Heart right ventricle (tissue), 16 donors: Measurements from ENCODE around the gene FSTL3. TPM values are rescaled to one million over a fixed set of nuclear protein-coding genes. Genes with fewer than 3 reads are reported as not detected.

Experiments
- ATAC-seq, 8 donors: fragments of 200-7000 bp; cut with Tn5 transposase; one replicate each; pipeline ENCODE4 v1.9.1; 2020; ENCODE audit warnings: mild to moderate bottlenecking in 8 of 8, moderate library complexity in 8 of 8, moderate number of reproducible peaks in 1 of 8
- DNase-seq, 2 donors: peaks; one replicate each; pipeline ENCODE4 v3.0.0-alpha.2; 2020
- H3K27ac ChIP-seq, 10 donors: fragments of 200-600 bp; sonication (generic) in 2 of 10; one replicate each; pipeline versions ENCODE4 v1.5.0 to v1.8.0; 2020 to 2022; ENCODE audit warnings: mild to moderate bottlenecking in 3 of 10
- H3K27me3 ChIP-seq, 7 donors: fragments of 200-600 bp; one replicate each; pipeline ENCODE4 v1.8.0; 2021 to 2022; ENCODE audit warnings: mild to moderate bottlenecking in 2 of 7
- H3K36me3 ChIP-seq, 9 donors: fragments of 200-600 bp; sonication (generic) in 1 of 9; one replicate each; pipeline versions ENCODE4 v1.5.0 to v1.8.0; 2020 to 2022; ENCODE audit warnings: mild to moderate bottlenecking in 2 of 9
- H3K4me1 ChIP-seq, 9 donors: fragments of 200-600 bp; sonication (generic) in 1 of 9; one replicate each; pipeline versions ENCODE4 v1.5.0 to v1.8.0; 2020 to 2022; ENCODE audit warnings: mild to moderate bottlenecking in 4 of 9
- H3K4me3 ChIP-seq, 10 donors: fragments of 200-600 bp; sonication (generic) in 2 of 10; one replicate each; pipeline versions ENCODE4 v1.5.0 to v1.8.0; 2020 to 2022; ENCODE audit warnings: mild to moderate bottlenecking in 7 of 10, moderate library complexity in 2 of 10
- H3K9me3 ChIP-seq, 11 donors: fragments of 200-600 bp in 10 of 11; sonication (generic) in 2 of 11; one replicate each; pipeline versions ENCODE4 v1.5.0 to v1.8.0; 2013 to 2022; ENCODE audit warnings: mild to moderate bottlenecking in 2 of 11, control low read depth in 1 of 11, moderate library complexity in 1 of 11
- CTCF ChIP-seq, 9 donors: fragments of 200-600 bp; sonication (generic) in 2 of 9; IDR thresholded peaks; one replicate each; pipeline versions ENCODE4 v1.5.0 to v1.8.0; 2021 to 2022; ENCODE audit warnings: antibody characterized with exemption in 9 of 9, mild to moderate bottlenecking in 5 of 9, moderate library complexity in 1 of 9
- WGBS, 2 donors: extraction: QIAGEN DNeasy Blood & Tissue Kit; methylation state at CpG; one replicate each; pipeline ENCODE4 v1.1.7; 2013; ENCODE audit warnings: inconsistent platforms in 1 of 2; 5-methylcytosine and 5-hydroxymethylcytosine counted together
- intact Hi-C, 10 donors: fragments of 100-400 bp; cut with DNase I; formaldehyde crosslinking; loops; one replicate each; pipeline versions ENCODE4 v1.11.1 to v1.14.2; 2022
- polyA plus RNA-seq, 2 donors: library from polyadenylated mRNA; stranded (reverse); fragments of 200-250 nt; gene quantifications; one replicate each; pipeline ENCODE4 v1.2.3, GENCODE V29; 2013
- total RNA-seq, 10 donors: library from RNA; stranded (reverse); fragmentation: NEBNext Ultra II Directional in 3 of 10; extraction: Animal tissue kit (Norgen Biotek cat#: 25700) in 3 of 10; gene quantifications; one replicate each; pipeline versions ENCODE4 v1.2.1 to v1.2.4, GENCODE V29; 2021 to 2023
- donor health status: Arrhythmogenic right ventricular cardiomyopathy.
- donor health status: ischemic (EF 13 %, LVEDD 7.1; RV severe dilation, severe dysfunction).
- donor health status: healthy with polysubstance abuse.
- donor health status: DM: no; HTN: yes; CAD: no.
- donor health status: DM: no; HTN: no; CAD: no.
- donor health status: ischemic (EF 25% LVEDD 6.9; RV normal size, moderate dysfunction).
- donor health status: ischemic (EF 25% LVEDD 5.7; RV mildly dilated, moderate dysfunction).
- donor health status: healthy.
- donor health status: DM: yes; HTN: yes; CAD: no.
- donor health status: Ischemic cardiomyopathy.
- donor health status: ischemic (EF 35%, LVEDD 5.7; RV mildly dilated, moderate dysfunction).
- donor health status: nonischemic (EF 11% LVEDD 7.7; RV severe dilation, severe dysfunction).
- donor health status: DM: yes; HTN: yes; CAD: no.
- donor health status: PGD.
- donor health status: ischemic (EF 29% LVEDD 5.4; RV normal size, mild dysfunction).
- donor health status: nonischemic (EF 23%, LVEDD 6.1; RV moderate dilation, normal function).

The FSTL3 gene
- total and polyA plus RNA-seq, 12 donors, result 33.4 to 279 (median 84.7) TPM

DNA sequence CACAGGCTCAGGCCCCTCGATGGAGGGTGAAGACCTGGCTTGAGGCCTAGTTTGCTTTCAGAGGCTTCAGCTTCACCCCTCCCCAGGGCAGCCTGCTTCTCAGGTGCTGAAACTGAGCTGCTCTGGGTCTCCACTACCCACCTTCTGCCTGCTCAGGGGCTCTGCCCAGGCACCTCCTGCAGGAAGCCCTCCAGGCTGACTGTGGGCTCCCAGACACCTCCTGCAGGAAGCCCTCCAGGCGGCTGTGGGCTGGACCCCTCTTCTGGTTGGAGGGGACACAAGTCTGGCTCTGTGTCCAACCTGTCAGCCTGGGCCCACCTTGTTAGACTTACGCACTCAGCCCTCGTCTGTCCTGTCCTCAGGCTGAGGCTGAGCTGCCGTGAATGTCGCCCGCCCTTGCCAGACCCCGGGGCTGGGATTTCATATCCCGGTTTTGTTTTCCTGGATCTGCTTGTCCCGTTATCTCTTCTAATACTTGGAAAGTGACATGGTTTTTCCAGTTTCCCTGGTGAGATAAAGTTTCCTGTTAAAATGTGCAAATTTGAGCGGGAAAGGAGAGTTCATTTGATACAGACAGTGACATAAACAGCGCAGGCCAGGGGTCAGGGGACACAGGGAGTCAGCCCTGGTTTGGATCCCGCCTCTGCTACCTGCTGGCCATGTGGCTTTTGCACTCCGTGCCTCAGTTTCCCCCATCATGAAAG is 53.9 kb downstream of the FSTL3 start:
- Histone ChIP-seq H3K36me3 (peaks cover 0 to 27% (median 0%) of the 10 kb centered on the region in 9 donors), H3K27me3 (no peaks in the 10 kb centered on the region), H3K27ac (peak overlapping the region in 4 of 10 donors; percentile 21 to 46 (median 36)), H3K9me3 (no peaks in the 10 kb centered on the region), H3K4me3 (no peak overlapping the region), H3K4me1 (peaks cover 0 to 35% (median 14%) of the 10 kb centered on the region in 9 donors)
- intact Hi-C loops, result loop anchor here in 1 of 10 donors (10.0 kb wide), 1 partner anchor 135 kb away; no protein-coding TSS in a partner anchor
- ATAC-seq (no peak), DNase-seq (no peak)
- WGBS, 2 donors, result 62 to 70% methylated on average over 14 of the region's 14 CpGs
- TF ChIP-seq CTCF (IDR thresholded peaks at IDR 0.05), result no peak

DNA sequence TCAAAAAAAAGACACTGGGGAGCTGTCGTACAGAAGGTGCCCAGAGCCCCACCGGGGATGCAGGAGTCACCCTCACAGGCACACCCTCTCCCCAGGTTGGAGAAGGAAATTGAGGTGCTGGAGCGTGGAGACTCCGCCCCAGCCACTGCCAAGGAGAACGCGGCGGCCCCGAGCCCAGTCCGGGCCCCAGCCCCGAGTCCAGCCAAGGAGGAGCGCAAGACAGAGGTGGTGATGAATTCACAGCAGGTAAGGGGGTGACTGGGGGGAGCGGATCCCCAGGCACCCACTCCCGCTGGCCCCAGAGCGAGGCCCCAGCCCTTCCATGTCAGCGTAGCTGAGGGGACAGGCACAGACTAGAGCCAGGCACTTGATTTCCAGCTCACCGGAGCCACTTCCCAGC is 54.8 kb downstream of the FSTL3 start:
- Histone ChIP-seq H3K27ac (no peak overlapping the region), H3K36me3 (peaks cover 0 to 30% (median 0%) of the 10 kb centered on the region in 9 donors), H3K4me3 (no peak overlapping the region), H3K27me3 (no peaks in the 10 kb centered on the region), H3K9me3 (no peaks in the 10 kb centered on the region), H3K4me1 (peaks cover 0 to 35% (median 14%) of the 10 kb centered on the region in 9 donors)
- ATAC-seq (no peak), DNase-seq (no peak)
- intact Hi-C loops, result loop anchor here in 1 of 10 donors (10.0 kb wide), 1 partner anchor 136 kb away; no protein-coding TSS in a partner anchor
- no peak for TF ChIP-seq CTCF (IDR thresholded peaks at IDR 0.05)
- 92 to 97% methylated on average over 12 to 16 of the region's 16 CpGs for WGBS, 2 donors

DNA sequence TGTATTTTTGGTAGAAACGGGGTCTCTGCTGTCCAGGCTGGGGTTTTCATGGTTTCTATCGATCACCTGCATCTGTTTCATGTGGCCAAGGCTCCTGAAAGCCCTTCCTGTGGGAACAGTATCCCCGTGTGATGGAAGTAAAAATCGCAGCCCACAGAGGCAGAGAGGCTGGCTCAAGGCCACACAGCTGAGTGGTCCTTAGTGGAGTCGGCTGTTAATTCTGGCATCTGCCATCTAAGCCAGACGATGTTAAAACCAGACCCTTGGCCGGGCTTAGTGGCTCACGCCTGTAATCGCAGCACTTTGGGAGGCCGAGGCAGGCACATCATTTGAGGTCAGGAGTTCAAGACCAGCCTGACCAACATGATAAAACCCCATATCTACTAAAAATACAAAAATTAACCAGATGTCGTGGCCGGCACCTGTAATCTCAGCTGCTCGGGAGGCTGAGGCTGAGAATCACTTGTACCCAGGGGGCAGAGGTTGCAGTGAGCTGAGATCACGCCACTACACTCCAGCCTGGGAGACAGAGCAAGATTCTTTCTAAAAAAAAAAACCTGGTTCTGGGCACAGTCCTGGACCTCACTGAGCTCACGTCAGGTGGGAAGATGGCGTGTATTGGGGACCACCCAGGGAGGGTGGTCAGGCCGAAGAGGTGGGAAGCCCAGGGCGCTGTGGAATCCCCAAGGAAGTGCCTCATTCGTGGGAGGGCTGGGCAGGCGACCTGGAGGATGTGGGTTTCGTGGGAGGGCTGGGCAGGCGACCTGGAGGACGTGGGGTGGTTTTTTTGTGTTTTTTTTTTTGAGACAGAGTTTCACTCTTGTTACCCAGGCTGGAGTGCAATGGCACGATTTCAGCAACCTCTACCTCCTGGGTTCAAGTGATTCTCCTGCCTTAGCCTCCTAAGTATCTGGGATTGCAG is 56.2 kb downstream of the FSTL3 start:
- H3K36me3 ChIP-seq, result peaks cover 0 to 43% (median 0%) of the 10 kb centered on the region in 9 donors
- DNase-seq, result no peak

More for the DNA sequence above, 56.2 kb downstream of the FSTL3 start:
- peaks cover 0 to 33% (median 12%) of the 10 kb centered on the region in 9 donors for H3K4me1 ChIP-seq
- WGBS, 2 donors, result 77 to 81% methylated on average over 24 of the region's 24 CpGs
- intact Hi-C loops, result loop anchor here in 4 of 10 donors (1.0 to 10.0 kb wide), 4 partner anchors 66 to 138 kb away; no protein-coding TSS in a partner anchor
- no peaks in the 10 kb centered on the region for H3K27me3 ChIP-seq
- no peak for TF ChIP-seq CTCF (IDR thresholded peaks at IDR 0.05)
- H3K9me3 ChIP-seq, result no peaks in the 10 kb centered on the region
- no peak overlapping the region for H3K27ac ChIP-seq
- no peak overlapping the region for H3K4me3 ChIP-seq
- no peak for ATAC-seq

Other genes with a start within 250 kb of the FSTL3 start
- 10 to 100 TPM in 9 of 10 donors, 1 to 10 TPM in 1; 7.7 to 16.3 (median 12.4) TPM for gene SHC2, start 215.4 kb upstream of the FSTL3 start, total RNA-seq
- 10 to 100 TPM; 11.2 to 33.5 TPM for gene SHC2, start 215.4 kb upstream of the FSTL3 start, polyA plus RNA-seq
- under 1 TPM in 9 of 10 donors, not detected in 1; 0.14 to 0.71 (median 0.17) TPM for gene MADCAM1, start 179.9 kb upstream of the FSTL3 start, total RNA-seq
- gene MADCAM1, start 179.9 kb upstream of the FSTL3 start, polyA plus RNA-seq, result under 1 TPM; 0.09 to 0.80 TPM
- gene TPGS1, start 168.9 kb upstream of the FSTL3 start, total RNA-seq, result 10 to 100 TPM in 6 of 10 donors, 1 to 10 TPM in 4; 7.1 to 13.5 (median 10.2) TPM
- gene TPGS1, start 168.9 kb upstream of the FSTL3 start, polyA plus RNA-seq, result 10 to 100 TPM; 22.1 to 22.2 TPM
- 100 to 1,000 TPM in 2 of 10 donors, 10 to 100 TPM in 8; 70.2 to 116 (median 76.7) TPM for gene CDC34, start 144.6 kb upstream of the FSTL3 start, total RNA-seq
- gene CDC34, start 144.6 kb upstream of the FSTL3 start, polyA plus RNA-seq, result 100 to 1,000 TPM; 120 to 162 TPM
- 1 to 10 TPM in 1 of 10 donors, under 1 TPM in 3, not detected in 6; 0.25 to 2.7 (median 0.37) TPM for gene GZMM, start 132.3 kb upstream of the FSTL3 start, total RNA-seq
- under 1 TPM in 1 of 2 donors, not detected in 1; 0.46 TPM for gene GZMM, start 132.3 kb upstream of the FSTL3 start, polyA plus RNA-seq
- 1,000 to 10,000 TPM; 1,225 to 2,457 (median 1,705) TPM for gene BSG, start 103.8 kb upstream of the FSTL3 start, total RNA-seq
- gene BSG, start 103.8 kb upstream of the FSTL3 start, polyA plus RNA-seq, result 1,000 to 10,000 TPM in 1 of 2 donors, 100 to 1,000 TPM in 1; 829 to 5,252 TPM
- 10 to 100 TPM in 1 of 10 donors, 1 to 10 TPM in 9; 1.9 to 10.7 (median 5.1) TPM for gene HCN2, start 86.5 kb upstream of the FSTL3 start, total RNA-seq
- 1 to 10 TPM in 1 of 2 donors, under 1 TPM in 1; 0.90 to 4.7 TPM for gene HCN2, start 86.5 kb upstream of the FSTL3 start, polyA plus RNA-seq
- 10 to 100 TPM; 37.2 to 61.7 (median 45.3) TPM for gene POLRMT, start 42.9 kb upstream of the FSTL3 start, total RNA-seq
- 100 to 1,000 TPM in 1 of 2 donors, 10 to 100 TPM in 1; 43.2 to 159 TPM for gene POLRMT, start 42.9 kb upstream of the FSTL3 start, polyA plus RNA-seq
- under 1 TPM in 5 of 10 donors, not detected in 5; 0.20 to 0.36 (median 0.30) TPM for gene FGF22, start 36.5 kb upstream of the FSTL3 start, total RNA-seq
- under 1 TPM; 0.16 to 0.44 TPM for gene FGF22, start 36.5 kb upstream of the FSTL3 start, polyA plus RNA-seq
- gene RNF126, start 13.2 kb upstream of the FSTL3 start, total RNA-seq, result 10 to 100 TPM; 20.3 to 43.6 (median 22.5) TPM
- gene RNF126, start 13.2 kb upstream of the FSTL3 start, polyA plus RNA-seq, result 10 to 100 TPM; 27.1 to 46.1 TPM
- gene PRSS57, start 19.1 kb downstream of the FSTL3 start, total RNA-seq, result not detected
- under 1 TPM in 1 of 2 donors, not detected in 1; 0.06 TPM for gene PRSS57, start 19.1 kb downstream of the FSTL3 start, polyA plus RNA-seq
- 10 to 100 TPM; 12.5 to 33.0 (median 17.7) TPM for gene PALM, start 32.5 kb downstream of the FSTL3 start, total RNA-seq
- 10 to 100 TPM; 18.9 to 36.7 TPM for gene PALM, start 32.5 kb downstream of the FSTL3 start, polyA plus RNA-seq
- gene MISP, start 74.7 kb downstream of the FSTL3 start, total RNA-seq, result not detected
- under 1 TPM in 1 of 2 donors, not detected in 1; 0.01 TPM for gene MISP, start 74.7 kb downstream of the FSTL3 start, polyA plus RNA-seq
- 100 to 1,000 TPM in 1 of 10 donors, 10 to 100 TPM in 9; 46.2 to 106 (median 56.8) TPM for gene PTBP1, start 121.1 kb downstream of the FSTL3 start, total RNA-seq
- 10 to 100 TPM; 48.2 to 74.3 TPM for gene PTBP1, start 121.1 kb downstream of the FSTL3 start, polyA plus RNA-seq
- not detected for gene PLPPR3, start 145.6 kb downstream of the FSTL3 start, total RNA-seq
- not detected for gene PLPPR3, start 145.6 kb downstream of the FSTL3 start, polyA plus RNA-seq
- gene AZU1, start 151.4 kb downstream of the FSTL3 start, total RNA-seq, result 1 to 10 TPM in 1 of 10 donors, not detected in 9; 1.7 TPM
- under 1 TPM in 1 of 2 donors, not detected in 1; 0.06 TPM for gene AZU1, start 151.4 kb downstream of the FSTL3 start, polyA plus RNA-seq
- not detected for gene PRTN3, start 164.6 kb downstream of the FSTL3 start, total RNA-seq
- gene PRTN3, start 164.6 kb downstream of the FSTL3 start, polyA plus RNA-seq, result under 1 TPM in 1 of 2 donors, not detected in 1; 0.12 TPM
- gene ELANE, start 175.9 kb downstream of the FSTL3 start, total RNA-seq, result 1 to 10 TPM in 3 of 10 donors, under 1 TPM in 4, not detected in 3; 0.26 to 2.8 (median 0.76) TPM
- gene ELANE, start 175.9 kb downstream of the FSTL3 start, polyA plus RNA-seq, result 1 to 10 TPM; 3.0 to 5.4 TPM
- gene CFD, start 183.3 kb downstream of the FSTL3 start, total RNA-seq, result 100 to 1,000 TPM in 4 of 10 donors, 10 to 100 TPM in 6; 21.1 to 326 (median 72.5) TPM
- 100 to 1,000 TPM; 567 to 583 TPM for gene CFD, start 183.3 kb downstream of the FSTL3 start, polyA plus RNA-seq
- gene MED16, start 216.8 kb downstream of the FSTL3 start, total RNA-seq, result 10 to 100 TPM; 17.6 to 37.4 (median 26.2) TPM
- 10 to 100 TPM; 31.0 to 42.9 TPM for gene MED16, start 216.8 kb downstream of the FSTL3 start, polyA plus RNA-seq
- not detected for gene RNU6-9, start 217.1 kb downstream of the FSTL3 start, total RNA-seq
- not detected for gene RNU6-9, start 217.1 kb downstream of the FSTL3 start, polyA plus RNA-seq
- 10 to 100 TPM; 16.3 to 30.6 (median 19.9) TPM for gene R3HDM4, start 236.8 kb downstream of the FSTL3 start, total RNA-seq
- gene R3HDM4, start 236.8 kb downstream of the FSTL3 start, polyA plus RNA-seq, result 10 to 100 TPM; 34.5 to 49.8 TPM
- not detected for gene KISS1R, start 240.9 kb downstream of the FSTL3 start, total RNA-seq
- not detected for gene KISS1R, start 240.9 kb downstream of the FSTL3 start, polyA plus RNA-seq
- 10 to 100 TPM in 1 of 10 donors, 1 to 10 TPM in 9; 3.0 to 11.7 (median 5.3) TPM for gene ARID3A, start 249.6 kb downstream of the FSTL3 start, total RNA-seq
- gene ARID3A, start 249.6 kb downstream of the FSTL3 start, polyA plus RNA-seq, result 1 to 10 TPM; 3.7 to 4.2 TPM